ENCODE measurements around the gene GRHL3.
A peak's percentile ranks its signal among the peaks of the same experiment; 100 is the strongest.

GRHL3 gene

GRCh38 chr1:24292103-24292502, 27.1 kb upstream of the GRHL3 start:
- H3K79me2 ChIP-seq, result no peaks in the 10 kb centered on the region
- peaks cover 7% of the 10 kb centered on the region for H3K4me1 ChIP-seq
- H3K27ac ChIP-seq, result no peak overlapping the region
- H3K9me3 ChIP-seq (ENCODE audit: control insufficient read depth, low read length), result no peaks in the 10 kb centered on the region
- H3K4me3 ChIP-seq (ENCODE audit: low read depth, low read length), result no peak overlapping the region
- no peaks in the 10 kb centered on the region for H3K36me3 ChIP-seq (ENCODE audit: control insufficient read depth, insufficient read depth, low read length)
- H3K27me3 ChIP-seq (ENCODE audit: control insufficient read depth, insufficient read depth, low read length), result no peaks in the 10 kb centered on the region
- no peak for TF ChIP-seq CTCF (IDR thresholded peaks at IDR 0.05)
- no peak overlapping the region for H3K4me2 ChIP-seq (ENCODE audit: low read length)
- H2AFZ ChIP-seq, result no peak overlapping the region
- no peak overlapping the region for H3K9ac ChIP-seq

- Histone ChIP-seq H3K27ac (no peak overlapping the region), H2AFZ (no peak overlapping the region), H3K4me1 (peaks cover 7% of the 10 kb centered on the region), H3K4me2 (ENCODE audit: low read length) (no peak overlapping the region), H3K9ac (no peak overlapping the region), H3K27me3 (ENCODE audit: control insufficient read depth, insufficient read depth, low read length) (no peaks in the 10 kb centered on the region), H3K9me3 (ENCODE audit: control insufficient read depth, low read length) (no peaks in the 10 kb centered on the region), H3K36me3 (ENCODE audit: control insufficient read depth, insufficient read depth, low read length) (no peaks in the 10 kb centered on the region), H3K79me2 (no peaks in the 10 kb centered on the region), H3K4me3 (ENCODE audit: low read depth, low read length) (no peak overlapping the region)
- TF ChIP-seq CTCF (IDR thresholded peaks at IDR 0.05), result no peak
These were observed 26.3 kb upstream of the GRHL3 start for GRCh38 chr1:24292887-24293286.

- H3K79me2 ChIP-seq, result no peaks in the 10 kb centered on the region
- peak overlapping the region; percentile 36 for H3K27ac ChIP-seq
- H3K4me3 ChIP-seq (ENCODE audit: low read depth, low read length), result no peak overlapping the region
- TF ChIP-seq CTCF (IDR thresholded peaks at IDR 0.05), result no peak
- H2AFZ ChIP-seq, result no peak overlapping the region
- no peak overlapping the region for H3K4me2 ChIP-seq (ENCODE audit: low read length)
- no peak overlapping the region for H3K9ac ChIP-seq
- no peaks in the 10 kb centered on the region for H3K36me3 ChIP-seq (ENCODE audit: control insufficient read depth, insufficient read depth, low read length)
- no peaks in the 10 kb centered on the region for H3K27me3 ChIP-seq (ENCODE audit: control insufficient read depth, insufficient read depth, low read length)
- H3K9me3 ChIP-seq (ENCODE audit: control insufficient read depth, low read length), result no peaks in the 10 kb centered on the region
- H3K4me1 ChIP-seq, result peaks cover 7% of the 10 kb centered on the region
These were observed 25.5 kb upstream of the GRHL3 start for GRCh38 chr1:24293392-24294227.

- Histone ChIP-seq H3K4me2 (ENCODE audit: low read length) (no peak overlapping the region), H3K79me2 (no peaks in the 10 kb centered on the region), H3K36me3 (ENCODE audit: control insufficient read depth, insufficient read depth, low read length) (no peaks in the 10 kb centered on the region), H3K9ac (no peak overlapping the region), H2AFZ (no peak overlapping the region), H3K27me3 (ENCODE audit: control insufficient read depth, insufficient read depth, low read length) (no peaks in the 10 kb centered on the region), H3K4me1 (peaks cover 7% of the 10 kb centered on the region), H3K4me3 (ENCODE audit: low read depth, low read length) (no peak overlapping the region), H3K27ac (peak overlapping the region; percentile 36), H3K9me3 (ENCODE audit: control insufficient read depth, low read length) (no peaks in the 10 kb centered on the region)
- TF ChIP-seq CTCF (IDR thresholded peaks at IDR 0.05), result no peak
These were observed 24.9 kb upstream of the GRHL3 start for GRCh38 chr1:24294228-24294672.
